ENCODE results near the gene CYP46A1.

Gene CYP46A1

GRCh38 chr14:99688210-99688581 is 4.1 kb downstream of the CYP46A1 start:
- DNase-seq (ENCODE audit: low read depth in 2 of 2), result no peak

- DNase-seq (ENCODE audit: low read depth in 2 of 2), result no peak
Observed at GRCh38 chr14:99688629-99689028, 4.5 kb downstream of the CYP46A1 start.

GRCh38 chr14:99689266-99690236 is 5.5 kb downstream of the CYP46A1 start:
- no peak for DNase-seq (ENCODE audit: low read depth in 2 of 2)

GRCh38 chr14:99690636-99691035 is 6.5 kb downstream of the CYP46A1 start:
- no peak for DNase-seq (ENCODE audit: low read depth in 2 of 2)

GRCh38 chr14:99691111-99691885 is 7.2 kb downstream of the CYP46A1 start:
- no peak for DNase-seq (ENCODE audit: low read depth in 2 of 2)

- DNase-seq (ENCODE audit: low read depth in 2 of 2), result no peak
Observed at GRCh38 chr14:99693918-99694317, 9.8 kb downstream of the CYP46A1 start.

GRCh38 chr14:99696929-99697328 is 12.8 kb downstream of the CYP46A1 start:
- no peak for DNase-seq (ENCODE audit: low read depth in 2 of 2)

- no peak for DNase-seq (ENCODE audit: low read depth in 2 of 2)
Observed at GRCh38 chr14:99698236-99698635, 14.1 kb downstream of the CYP46A1 start.

GRCh38 chr14:99698642-99699041 is 14.5 kb downstream of the CYP46A1 start:
- DNase-seq (ENCODE audit: low read depth in 2 of 2), result no peak

- DNase-seq (ENCODE audit: low read depth in 2 of 2), result no peak
Observed at GRCh38 chr14:99699085-99699760, 15.1 kb downstream of the CYP46A1 start.

GRCh38 chr14:99699861-99700260 is 15.8 kb downstream of the CYP46A1 start:
- DNase-seq (ENCODE audit: low read depth in 2 of 2), result no peak

- DNase-seq (ENCODE audit: low read depth in 2 of 2), result no peak
Observed at GRCh38 chr14:99700379-99700778, 16.3 kb downstream of the CYP46A1 start.

GRCh38 chr14:99701260-99701659 is 17.2 kb downstream of the CYP46A1 start:
- no peak for DNase-seq (ENCODE audit: low read depth in 2 of 2)

GRCh38 chr14:99702115-99702514 is 18.0 kb downstream of the CYP46A1 start:
- no peak for DNase-seq (ENCODE audit: low read depth in 2 of 2)

GRCh38 chr14:99703381-99703780 is 19.3 kb downstream of the CYP46A1 start:
- no peak for DNase-seq (ENCODE audit: low read depth in 2 of 2)

- no peak for DNase-seq (ENCODE audit: low read depth in 2 of 2)
Observed at GRCh38 chr14:99704037-99704436, 19.9 kb downstream of the CYP46A1 start.

- no peak for DNase-seq (ENCODE audit: low read depth in 2 of 2)
Observed at GRCh38 chr14:99706107-99706900, 22.2 kb downstream of the CYP46A1 start.

- DNase-seq (ENCODE audit: low read depth in 2 of 2), result no peak
Observed at GRCh38 chr14:99707420-99707819, 23.3 kb downstream of the CYP46A1 start.

- no peak for DNase-seq (ENCODE audit: low read depth in 2 of 2)
Observed at GRCh38 chr14:99707921-99708320, 23.8 kb downstream of the CYP46A1 start.

GRCh38 chr14:99708449-99708848 is 24.4 kb downstream of the CYP46A1 start:
- no peak for DNase-seq (ENCODE audit: low read depth in 2 of 2)

GRCh38 chr14:99713972-99714371 is 29.9 kb downstream of the CYP46A1 start:
- DNase-seq (ENCODE audit: low read depth in 2 of 2), result no peak
